ENCODE results near the gene ACTN4.

DNA sequence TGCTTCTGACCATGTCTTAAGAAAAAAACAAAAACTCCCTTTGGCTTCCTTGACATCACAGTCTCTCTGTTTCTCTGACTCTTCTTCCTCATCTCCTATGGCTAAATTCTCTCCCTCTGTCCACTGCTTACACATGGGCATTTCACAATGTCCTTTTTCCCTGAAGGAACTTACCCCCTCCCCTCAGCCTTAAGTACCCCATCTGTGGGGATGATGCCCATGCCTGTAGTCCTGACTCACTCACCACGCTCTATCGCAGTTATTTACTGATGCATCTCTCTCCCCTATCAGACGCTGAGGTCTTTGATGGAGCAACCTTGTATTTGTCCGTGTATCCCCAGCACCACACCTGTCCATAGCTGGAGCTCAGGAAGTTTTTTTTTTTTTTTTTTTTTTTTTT lies 32.4 kb downstream of the ACTN4 start:
- TF ChIP-seq, protein P1, sequence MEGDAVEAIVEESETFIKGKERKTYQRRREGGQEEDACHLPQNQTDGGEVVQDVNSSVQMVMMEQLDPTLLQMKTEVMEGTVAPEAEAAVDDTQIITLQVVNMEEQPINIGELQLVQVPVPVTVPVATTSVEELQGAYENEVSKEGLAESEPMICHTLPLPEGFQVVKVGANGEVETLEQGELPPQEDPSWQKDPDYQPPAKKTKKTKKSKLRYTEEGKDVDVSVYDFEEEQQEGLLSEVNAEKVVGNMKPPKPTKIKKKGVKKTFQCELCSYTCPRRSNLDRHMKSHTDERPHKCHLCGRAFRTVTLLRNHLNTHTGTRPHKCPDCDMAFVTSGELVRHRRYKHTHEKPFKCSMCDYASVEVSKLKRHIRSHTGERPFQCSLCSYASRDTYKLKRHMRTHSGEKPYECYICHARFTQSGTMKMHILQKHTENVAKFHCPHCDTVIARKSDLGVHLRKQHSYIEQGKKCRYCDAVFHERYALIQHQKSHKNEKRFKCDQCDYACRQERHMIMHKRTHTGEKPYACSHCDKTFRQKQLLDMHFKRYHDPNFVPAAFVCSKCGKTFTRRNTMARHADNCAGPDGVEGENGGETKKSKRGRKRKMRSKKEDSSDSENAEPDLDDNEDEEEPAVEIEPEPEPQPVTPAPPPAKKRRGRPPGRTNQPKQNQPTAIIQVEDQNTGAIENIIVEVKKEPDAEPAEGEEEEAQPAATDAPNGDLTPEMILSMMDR (IDR thresholded peaks at IDR 0.05; ENCODE audit: low read depth, low read length) = no peak
- no peak for TF ChIP-seq EZH2phosphoT487 (IDR thresholded peaks at IDR 0.05; ENCODE audit: low read depth)

All from OCI-LY3 (cell line).